Chondrocyte (in vitro differentiated cells): Measurements from ENCODE around the gene SCAND1. TPM values are rescaled to one million over a fixed set of nuclear protein-coding genes. Genes with fewer than 3 reads are reported as not detected.

Experiments
- DNase-seq: peaks from one replicate; pipeline ENCODE4 v3.0.0; 2021; ENCODE audit warnings: mixed read lengths, low spot score
- H3K27ac Mint-ChIP-seq: one replicate; pipeline ENCODE4 v1.8.0; 2021; ENCODE audit warnings: mild to moderate bottlenecking, moderate library complexity, mixed read lengths; ENCODE audit not compliant: unreplicated experiment
- H3K27me3 Mint-ChIP-seq: 2 replicates; pipeline ENCODE4 v1.8.0; 2021; ENCODE audit warnings: low read depth, mixed read lengths
- H3K36me3 Mint-ChIP-seq: 2 replicates; pipeline ENCODE4 v1.8.0; 2021; ENCODE audit warnings: low read depth, mixed read lengths
- H3K4me1 Mint-ChIP-seq: 2 replicates; pipeline ENCODE4 v1.8.0; 2021; ENCODE audit warnings: low read depth, mild to moderate bottlenecking, mixed read lengths
- H3K4me3 Mint-ChIP-seq: one replicate; pipeline ENCODE4 v1.8.0; 2021; ENCODE audit warnings: mild to moderate bottlenecking, moderate library complexity, mixed read lengths; ENCODE audit not compliant: unreplicated experiment
- H3K9me3 Mint-ChIP-seq: 2 replicates; pipeline ENCODE4 v1.8.0; 2021; ENCODE audit warnings: low read depth, mixed read lengths
- CTCF ChIP-seq: fragments of 200-600 bp; sonication (generic); IDR thresholded peaks from 2 replicates; pipeline ENCODE4 v1.5.0; 2021; ENCODE audit warnings: antibody characterized with exemption, mild to moderate bottlenecking, moderate library complexity
- total RNA-seq: library from RNA; stranded (reverse); gene quantifications from 3 replicates; pipeline ENCODE4 v1.2.1, GENCODE V29; 2021

The SCAND1 gene
- total RNA-seq, 1 donor from 2014 or later = 58.1 TPM

- Mint-ChIP-seq H3K36me3 (no peaks in the 10 kb centered on the region), H3K27me3 (peaks cover 9% of the 10 kb centered on the region), H3K4me1 (peaks cover 16% of the 10 kb centered on the region), H3K4me3 (peak overlapping the region; percentile 29), H3K9me3 (no peaks in the 10 kb centered on the region), H3K27ac (no peak overlapping the region)
- peak; percentile 86 for TF ChIP-seq CTCF
- no peak for DNase-seq
Measured at GRCh38 chr20:35992713-35993335, 38.5 kb upstream of the SCAND1 start.

DNA sequence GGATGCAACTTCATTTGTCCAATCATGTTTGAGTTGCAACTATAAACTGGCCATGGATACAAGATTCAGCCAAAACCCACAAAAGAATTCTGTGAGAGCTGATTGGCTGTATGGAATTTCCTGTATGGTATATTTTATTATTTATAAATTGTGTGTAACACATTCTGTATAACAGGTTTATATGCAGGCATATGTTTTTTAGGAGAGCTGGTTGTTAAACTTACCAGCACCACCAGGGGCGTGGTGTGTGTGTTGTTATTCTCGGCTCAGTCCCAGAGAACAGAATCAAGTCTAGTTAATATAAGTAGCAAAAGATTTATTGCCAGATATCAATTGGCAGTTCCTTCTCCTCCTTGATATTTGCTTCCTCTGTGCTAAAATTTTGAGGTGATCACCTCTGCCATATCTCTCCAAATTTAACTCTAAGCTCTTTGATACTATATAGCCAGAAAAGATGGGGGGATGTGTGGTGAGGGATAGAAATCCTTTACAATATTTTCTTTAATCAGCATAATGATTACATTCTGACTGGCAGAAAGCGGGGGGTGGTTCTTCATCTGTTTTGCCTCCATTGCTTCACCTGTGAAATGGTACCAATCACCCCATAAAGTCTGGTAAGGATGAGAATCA, 37.0 kb upstream of the SCAND1 start:
- no peak for DNase-seq
- TF ChIP-seq CTCF = peak; percentile 76
- no peaks in the 10 kb centered on the region for H3K36me3 Mint-ChIP-seq
- no peaks in the 10 kb centered on the region for H3K9me3 Mint-ChIP-seq
- H3K4me3 Mint-ChIP-seq = no peak overlapping the region
- H3K27ac Mint-ChIP-seq = no peak overlapping the region
- H3K27me3 Mint-ChIP-seq = peaks cover 9% of the 10 kb centered on the region
- peaks cover 16% of the 10 kb centered on the region for H3K4me1 Mint-ChIP-seq

GRCh38 chr20:35988910-35989463, 34.7 kb upstream of the SCAND1 start:
- Mint-ChIP-seq H3K9me3 (no peaks in the 10 kb centered on the region), H3K4me1 (peaks cover 8% of the 10 kb centered on the region), H3K27ac (no peak overlapping the region), H3K27me3 (peaks cover 9% of the 10 kb centered on the region), H3K4me3 (no peak overlapping the region), H3K36me3 (no peaks in the 10 kb centered on the region)
- no peak for DNase-seq
- no peak for TF ChIP-seq CTCF

GRCh38 chr20:35985806-35986205, 31.5 kb upstream of the SCAND1 start:
- peaks cover 9% of the 10 kb centered on the region for H3K27me3 Mint-ChIP-seq

More at GRCh38 chr20:35985806-35986205, 31.5 kb upstream of the SCAND1 start:
- Mint-ChIP-seq H3K4me3 (no peak overlapping the region), H3K9me3 (no peaks in the 10 kb centered on the region), H3K27ac (no peak overlapping the region), H3K4me1 (peaks cover 3% of the 10 kb centered on the region), H3K36me3 (no peaks in the 10 kb centered on the region)
- TF ChIP-seq CTCF = no peak
- no peak for DNase-seq
